ENCODE results near the gene CMTR1. TPM values are rescaled to one million over a fixed set of nuclear protein-coding genes. Genes with fewer than 3 reads are reported as not detected.

The CMTR1 gene
- total RNA-seq (10 to 100 TPM; 23.1 to 40.7 (median 31.9) TPM), polyA plus RNA-seq (10 to 100 TPM; 16.3 to 19.2 TPM)
- long read RNA-seq, donor 1, full-length matches to known transcripts: 6 of 20 reads
- long read RNA-seq, donor 1, partial matches to known transcripts: 9 of 20 reads
- long read RNA-seq, donor 1, other reads (novel, unspliced or antisense): 5 of 20 reads
- long read RNA-seq, donor 2, full-length matches to known transcripts: 12 of 32 reads
- long read RNA-seq, donor 2, partial matches to known transcripts: 11 of 32 reads
- long read RNA-seq, donor 2, other reads (novel, unspliced or antisense): 9 of 32 reads
- long read RNA-seq, donor 3, full-length matches to known transcripts: 9 of 16 reads
- long read RNA-seq, donor 3, partial matches to known transcripts: 4 of 16 reads
- long read RNA-seq, donor 3, other reads (novel, unspliced or antisense): 3 of 16 reads

- WGBS, 4 donors: 0 to 1% (median 0%) methylated on average over 30 to 61 of the region's 61 CpGs
- no peaks in the 10 kb centered on the region for H3K27me3 ChIP-seq
- ATAC-seq (peak; percentile 97 to 99 (median 99)), DNase-seq (peak; percentile 95 to 99 (median 97))
- H3K9me3 ChIP-seq: no peaks in the 10 kb centered on the region
- peak within 1 kb of the TSS; percentile 82 to 97 (median 94) for H3K27ac ChIP-seq
- TF ChIP-seq, protein P1, sequence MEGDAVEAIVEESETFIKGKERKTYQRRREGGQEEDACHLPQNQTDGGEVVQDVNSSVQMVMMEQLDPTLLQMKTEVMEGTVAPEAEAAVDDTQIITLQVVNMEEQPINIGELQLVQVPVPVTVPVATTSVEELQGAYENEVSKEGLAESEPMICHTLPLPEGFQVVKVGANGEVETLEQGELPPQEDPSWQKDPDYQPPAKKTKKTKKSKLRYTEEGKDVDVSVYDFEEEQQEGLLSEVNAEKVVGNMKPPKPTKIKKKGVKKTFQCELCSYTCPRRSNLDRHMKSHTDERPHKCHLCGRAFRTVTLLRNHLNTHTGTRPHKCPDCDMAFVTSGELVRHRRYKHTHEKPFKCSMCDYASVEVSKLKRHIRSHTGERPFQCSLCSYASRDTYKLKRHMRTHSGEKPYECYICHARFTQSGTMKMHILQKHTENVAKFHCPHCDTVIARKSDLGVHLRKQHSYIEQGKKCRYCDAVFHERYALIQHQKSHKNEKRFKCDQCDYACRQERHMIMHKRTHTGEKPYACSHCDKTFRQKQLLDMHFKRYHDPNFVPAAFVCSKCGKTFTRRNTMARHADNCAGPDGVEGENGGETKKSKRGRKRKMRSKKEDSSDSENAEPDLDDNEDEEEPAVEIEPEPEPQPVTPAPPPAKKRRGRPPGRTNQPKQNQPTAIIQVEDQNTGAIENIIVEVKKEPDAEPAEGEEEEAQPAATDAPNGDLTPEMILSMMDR (IDR thresholded peaks at IDR 0.05): peak in 1 of 12 donors; percentile 15
- peak in 1 of 2 donors; percentile 65 for TF ChIP-seq POLR2A (IDR thresholded peaks at IDR 0.05)
- peaks cover 0 to 23% (median 17%) of the 10 kb centered on the region in 12 donors for H3K4me1 ChIP-seq
- peaks cover 0 to 30% (median 26%) of the 10 kb centered on the region in 9 donors for H3K36me3 ChIP-seq
- intact Hi-C loops (cut with DNase I): loop anchor here in 2 of 10 donors (5.0 kb wide), 2 partner anchors 64 to 66 kb away; partner anchors contain the start of gene CCDC167 (in 1 of the 2)
- H3K4me3 ChIP-seq: peak within 1 kb of the TSS; percentile 76 to 100 (median 96)
These were observed at the start of gene CMTR1 for GRCh38 chr6:37432916-37433656. CMTR1 (plus strand) TSS chr6:37433221; CDS start chr6:37435630, 2,409 bp downstream.

GRCh38 chr6:37388578-37388977, 44.4 kb upstream of the CMTR1 start:
- no peaks in the 10 kb centered on the region for H3K27me3 ChIP-seq
- no peak for ATAC-seq
- no peaks in the 10 kb centered on the region for H3K4me1 ChIP-seq
- intact Hi-C loops (cut with DNase I): loop anchor here in 5 of 10 donors (10.0 kb wide), 4 partner anchors 66 to 306 kb away; partner anchors contain the start of gene MDGA1 (in 3 of the 5)
- peaks cover 0 to 95% (median 61%) of the 10 kb centered on the region in 9 donors for H3K36me3 ChIP-seq
- TF ChIP-seq, protein P1 (IDR thresholded peaks at IDR 0.05): no peak
- TF ChIP-seq POLR2A (IDR thresholded peaks at IDR 0.05): no peak
- no peak overlapping the region for H3K4me3 ChIP-seq
- no peak overlapping the region for H3K27ac ChIP-seq
- DNase-seq: no peak
- no peaks in the 10 kb centered on the region for H3K9me3 ChIP-seq

- no peak overlapping the region for H3K27ac ChIP-seq
- no peak for TF ChIP-seq POLR2A (IDR thresholded peaks at IDR 0.05)
- TF ChIP-seq, protein P1 (IDR thresholded peaks at IDR 0.05): no peak
- H3K9me3 ChIP-seq: no peaks in the 10 kb centered on the region
- ATAC-seq (no peak), DNase-seq (no peak)
- H3K36me3 ChIP-seq: peaks cover 0 to 85% (median 61%) of the 10 kb centered on the region in 9 donors
- no peaks in the 10 kb centered on the region for H3K27me3 ChIP-seq
- WGBS, 4 donors: 90 to 99% (median 93%) methylated on average over 3 of the region's 3 CpGs
- intact Hi-C loops (cut with DNase I): loop anchor here in 5 of 10 donors (10.0 kb wide), 4 partner anchors 65 to 305 kb away; partner anchors contain the start of gene MDGA1 (in 3 of the 5)
- H3K4me3 ChIP-seq: no peak overlapping the region
- H3K4me1 ChIP-seq: no peaks in the 10 kb centered on the region
These were observed 43.2 kb upstream of the CMTR1 start for GRCh38 chr6:37389857-37390256.

GRCh38 chr6:37391120-37391519, 41.9 kb upstream of the CMTR1 start:
- peaks cover 0 to 76% (median 58%) of the 10 kb centered on the region in 9 donors for H3K36me3 ChIP-seq
- no peaks in the 10 kb centered on the region for H3K4me1 ChIP-seq
- H3K27ac ChIP-seq: no peak overlapping the region
- H3K9me3 ChIP-seq: no peaks in the 10 kb centered on the region
- DNase-seq: no peak
- WGBS, 4 donors: 56 to 72% (median 68%) methylated on average over 2 of the region's 2 CpGs
- no peak for TF ChIP-seq POLR2A (IDR thresholded peaks at IDR 0.05)
- TF ChIP-seq, protein P1 (IDR thresholded peaks at IDR 0.05): no peak
- no peaks in the 10 kb centered on the region for H3K27me3 ChIP-seq
- intact Hi-C loops (cut with DNase I): no loop called here
- no peak overlapping the region for H3K4me3 ChIP-seq
- ATAC-seq: no peak
